Upper lobe of left lung (tissue), 4 donors: ENCODE data around the gene ANKLE1.
A peak's percentile ranks its signal among the peaks of the same experiment; 100 is the strongest.

Experiments
- CTCF ChIP-seq, 6 experiments: fragments of 450-650 bp in 4 of 6; fragments of 200-600 bp in 2 of 6; sonication (generic) in 2 of 6; IDR thresholded peaks; one replicate each; pipeline ENCODE4 v1.5.1; 2016 to 2019; ENCODE audit warnings: antibody characterized with exemption in 6 of 6
- POLR2A ChIP-seq, 4 donors: fragments of 450-650 bp; IDR thresholded peaks; one replicate each; pipeline ENCODE4 v1.5.1; 2016 to 2017; ENCODE audit warnings: antibody characterized with exemption in 4 of 4, mild to moderate bottlenecking in 2 of 4

- TF ChIP-seq CTCF (IDR thresholded peaks at IDR 0.05) (no peak), POLR2A (IDR thresholded peaks at IDR 0.05) (peak in 1 of 4 donors; percentile 24)
These were observed 36.1 kb upstream of the ANKLE1 start, which contains the start of gene NR2F6 for GRCh38 chr19:17245535-17245984.
